Posterior cingulate gyrus (tissue), 11 donors: ENCODE results near the gene CLDND2.
A peak's percentile ranks its signal among the peaks of the same experiment; 100 is the strongest.
"Not testable (repeated sequence)": the region's sequence is repeated elsewhere in the genome, so short reads cannot be mapped to it uniquely, and the experiment has no call there.

Source experiments
- DNase-seq, 10 donors: peaks; one replicate each; pipeline versions ENCODE4 v3.0.0 to v3.0.0-alpha.2; 2020 to 2021; ENCODE audit warnings: mixed read lengths in 3 of 10
- intact Hi-C: fragments of 100-400 bp; cut with DNase I; formaldehyde crosslinking; loops from one replicate; pipeline ENCODE4 v1.15.1; 2023

Gene CLDND2, protein sequence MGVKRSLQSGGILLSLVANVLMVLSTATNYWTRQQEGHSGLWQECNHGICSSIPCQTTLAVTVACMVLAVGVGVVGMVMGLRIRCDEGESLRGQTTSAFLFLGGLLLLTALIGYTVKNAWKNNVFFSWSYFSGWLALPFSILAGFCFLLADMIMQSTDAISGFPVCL

DNA sequence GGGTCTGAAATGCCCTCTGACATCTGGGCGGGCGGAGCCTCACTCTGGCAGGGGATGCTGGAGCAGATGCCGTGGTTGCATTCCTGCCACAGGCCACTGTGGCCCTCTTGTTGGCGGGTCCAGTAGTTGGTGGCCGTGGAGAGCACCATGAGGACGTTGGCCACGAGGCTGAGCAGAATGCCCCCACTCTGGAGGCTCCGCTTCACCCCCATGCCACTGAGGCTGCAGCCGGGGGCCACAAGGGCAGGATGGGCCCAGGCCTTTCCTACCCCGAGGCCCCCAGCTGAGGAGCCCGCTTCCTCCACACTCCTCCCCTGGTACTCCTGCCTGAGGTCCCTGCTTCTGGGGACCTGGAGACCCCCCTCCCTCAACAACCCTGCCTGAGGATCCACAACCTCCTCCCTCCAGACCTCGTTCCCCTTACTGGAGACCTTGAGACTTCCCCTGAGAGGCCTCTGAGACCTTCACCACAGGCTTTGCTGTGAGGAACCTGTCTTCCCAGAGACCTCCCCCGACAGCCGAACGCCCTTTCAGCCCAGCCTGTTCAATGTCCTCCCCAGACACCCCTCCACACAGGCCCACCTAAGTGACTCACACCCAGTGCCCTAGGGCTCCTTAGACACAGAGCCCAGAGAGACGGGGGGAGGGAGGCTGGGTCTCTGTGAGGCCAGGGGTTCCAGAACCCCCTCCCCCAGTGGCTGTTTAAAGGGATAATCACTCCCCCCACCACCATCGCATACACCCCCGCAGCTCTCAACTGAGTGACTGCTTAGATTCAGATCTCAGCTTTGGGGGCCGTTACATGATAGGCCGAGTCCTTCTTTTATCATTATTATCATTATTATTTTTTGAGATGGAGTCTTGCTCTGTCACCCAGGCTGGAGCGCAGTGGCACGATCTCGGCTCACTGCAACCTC is at the start of gene CLDND2:
CLDND2 (minus strand) TSS at position 638 of the 917 bp plus-strand sequence; CDS start at position 212, 426 bp downstream.
- intact Hi-C loops: no loop called here
- DNase-seq: peak in 3 of 10 donors; percentile 72 to 88 (median 79)

DNA sequence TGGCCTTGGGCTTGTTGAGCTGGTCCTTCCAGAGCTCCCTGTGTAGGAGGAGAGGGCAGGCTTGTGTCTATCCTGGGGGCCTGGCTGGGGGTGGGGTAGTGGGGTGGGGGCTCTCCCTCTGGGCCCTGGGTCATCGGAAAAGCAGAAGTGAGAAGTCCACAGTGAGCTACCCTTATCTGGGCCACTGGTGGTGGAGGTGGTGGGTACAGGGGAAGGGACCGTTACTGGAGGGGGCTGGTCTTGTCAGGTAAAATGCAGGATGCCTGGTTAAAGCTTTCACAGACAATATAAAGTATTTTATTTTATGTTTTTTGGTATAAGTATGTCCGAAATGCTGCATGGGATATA is 49.0 kb upstream of the CLDND2 start:
- no peak for DNase-seq
- intact Hi-C loops: no loop called here

DNA sequence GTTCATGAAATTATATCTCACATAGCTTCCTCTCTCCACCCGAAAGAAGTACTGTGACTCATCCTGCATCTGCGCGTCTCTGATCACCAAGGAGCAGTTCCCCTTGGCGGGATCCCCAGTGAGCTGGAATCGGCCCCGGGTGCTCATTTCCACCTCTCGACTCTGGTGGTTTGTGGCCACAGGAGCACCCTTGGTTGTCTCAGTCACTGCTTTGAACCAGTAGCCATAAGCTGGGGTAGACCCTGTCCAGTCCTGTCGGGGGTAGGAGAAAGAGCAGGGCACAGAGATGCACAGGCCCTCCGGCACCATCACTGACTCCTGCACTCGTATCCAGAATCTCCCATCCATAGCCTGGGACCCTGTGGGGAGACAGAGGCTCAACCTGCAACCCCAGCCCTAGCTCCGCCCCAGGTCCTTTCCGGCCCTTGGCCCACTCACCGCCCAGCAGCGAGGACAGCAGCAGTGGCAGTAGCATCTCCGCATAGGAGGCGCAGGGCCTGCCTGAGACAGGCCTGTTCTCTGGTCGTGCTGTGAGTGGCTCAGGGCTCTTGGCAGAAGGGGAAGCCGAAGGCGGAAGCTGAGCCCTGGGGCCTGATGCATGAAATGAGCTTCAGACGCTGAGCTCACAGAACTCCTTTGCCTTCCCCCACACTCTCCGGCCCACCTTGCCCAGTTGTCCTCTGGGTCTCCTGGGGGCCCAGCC is 48.5 kb upstream of the CLDND2 start, which contains the start of gene SIGLEC10:
SIGLEC10 (minus strand) TSS at position 536 of the 703 bp plus-strand sequence; CDS start at position 475, 61 bp downstream.
- DNase-seq: peak in 4 of 10 donors; percentile 48 to 88 (median 85)
- intact Hi-C loops: no loop called here

DNA sequence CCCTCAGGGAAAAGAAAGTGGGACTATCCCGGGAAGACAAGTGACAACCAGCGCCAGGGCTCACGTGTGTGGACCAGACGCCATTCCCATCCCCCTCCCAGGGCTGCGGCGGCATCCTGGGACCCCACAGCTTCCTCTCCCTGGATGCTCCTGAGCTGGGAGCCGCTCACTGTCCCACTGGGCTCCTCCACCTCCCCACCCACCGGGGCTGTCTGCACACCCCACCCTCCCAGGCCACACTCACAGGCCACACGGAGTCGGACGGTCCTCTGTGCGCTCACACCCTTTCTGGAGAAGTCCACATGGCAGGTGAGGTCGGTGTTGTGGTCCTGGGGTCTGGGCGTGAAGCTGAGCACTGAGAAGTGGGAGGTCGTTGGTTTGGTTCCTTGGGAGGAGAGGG is 47.6 kb upstream of the CLDND2 start:
- intact Hi-C loops: not testable (repeated sequence)

DNA sequence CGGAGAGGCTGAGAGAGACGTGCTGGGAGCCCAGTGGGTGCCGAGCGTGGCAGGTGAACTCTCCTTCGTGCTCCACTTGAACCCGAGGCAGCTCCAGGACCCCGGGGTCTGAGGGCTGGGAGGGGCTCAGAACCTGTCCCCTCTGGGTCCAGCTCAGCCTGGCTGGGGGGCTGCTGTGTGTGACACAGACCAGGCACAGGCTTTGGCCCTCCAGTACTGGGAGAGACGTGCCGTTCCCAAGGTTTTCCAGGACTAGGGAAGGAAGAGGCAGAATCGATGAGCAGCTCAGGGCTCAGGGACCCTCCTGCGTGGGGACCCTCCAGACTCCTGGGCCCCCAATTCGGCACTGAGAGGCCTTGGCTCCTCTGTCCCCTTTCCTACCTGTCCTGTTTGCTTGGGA is 46.4 kb upstream of the CLDND2 start:
- peak in 1 of 10 donors; percentile 76 for DNase-seq
- intact Hi-C loops: no loop called here

More for the DNA sequence above, 47.6 kb upstream of the CLDND2 start:
- not testable (repeated sequence) for DNase-seq

DNA sequence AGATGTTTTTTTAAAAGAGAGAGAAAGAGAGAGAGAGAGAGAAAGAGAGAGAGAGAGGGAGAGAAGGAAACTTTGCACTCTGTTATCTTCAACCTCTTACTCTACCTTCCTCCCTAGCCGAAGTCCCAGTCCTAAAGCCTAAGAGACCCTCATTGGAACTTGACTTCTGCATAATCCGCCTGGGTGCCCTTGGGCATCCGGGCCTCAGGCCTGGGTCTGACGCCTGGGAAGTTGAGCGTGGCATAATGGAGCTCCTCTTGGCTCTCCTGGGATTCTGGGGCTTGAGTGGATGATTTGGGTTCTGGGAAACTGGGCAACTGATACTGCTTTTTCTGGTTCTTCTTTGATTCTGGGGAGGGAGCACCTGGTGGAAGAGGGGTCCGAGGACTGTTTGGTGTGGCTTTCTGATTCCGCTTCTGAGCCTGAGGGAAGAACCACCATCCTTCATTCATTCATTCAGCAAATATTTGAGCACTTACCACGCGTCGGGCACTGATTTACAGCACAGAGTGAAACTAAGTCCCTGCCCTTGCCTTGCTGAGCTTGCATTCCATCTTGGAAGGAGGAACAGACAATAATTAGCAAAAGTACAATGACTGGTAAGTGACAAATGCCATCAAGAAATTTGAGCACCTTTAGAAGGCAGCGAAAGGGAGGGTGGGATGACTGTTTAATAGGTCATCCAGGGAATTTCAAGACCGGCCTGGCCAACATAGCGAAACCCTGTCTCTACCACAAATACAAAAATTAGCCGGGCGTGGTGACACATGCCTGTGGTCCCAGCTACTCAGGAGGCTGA is 42.3 kb upstream of the CLDND2 start:
- DNase-seq: no peak
- intact Hi-C loops: no loop called here

DNA sequence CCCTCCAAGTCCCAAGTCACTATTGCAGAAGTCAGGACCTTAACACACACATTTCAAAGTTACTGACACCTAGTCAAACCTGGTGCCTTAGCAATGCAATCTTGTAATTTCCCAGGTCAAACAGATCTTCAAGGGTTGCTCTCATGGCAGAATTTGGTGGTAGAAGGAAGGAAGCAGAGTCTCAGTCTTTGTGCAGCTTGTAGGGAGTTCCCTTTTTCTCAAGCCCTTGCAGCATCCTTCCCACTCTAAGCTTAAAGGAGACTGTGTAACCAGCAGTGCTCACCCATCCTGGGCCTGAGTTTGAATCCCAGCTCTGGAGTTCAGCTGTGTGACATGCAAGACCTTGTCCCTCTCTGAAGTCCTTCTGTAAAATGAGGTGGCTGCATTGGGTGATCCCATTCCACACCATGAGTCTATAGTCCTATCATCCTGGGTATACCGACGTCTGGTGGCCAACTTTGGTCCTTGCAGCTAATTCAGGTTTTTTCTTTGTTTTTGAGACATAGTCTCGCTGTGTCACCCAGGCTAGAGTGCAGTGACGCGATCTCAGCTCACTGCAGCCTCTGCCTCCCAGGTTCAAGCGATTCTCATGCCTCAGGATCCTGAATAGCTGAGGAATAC is 38.8 kb upstream of the CLDND2 start:
- DNase-seq: no peak
- intact Hi-C loops: no loop called here

DNA sequence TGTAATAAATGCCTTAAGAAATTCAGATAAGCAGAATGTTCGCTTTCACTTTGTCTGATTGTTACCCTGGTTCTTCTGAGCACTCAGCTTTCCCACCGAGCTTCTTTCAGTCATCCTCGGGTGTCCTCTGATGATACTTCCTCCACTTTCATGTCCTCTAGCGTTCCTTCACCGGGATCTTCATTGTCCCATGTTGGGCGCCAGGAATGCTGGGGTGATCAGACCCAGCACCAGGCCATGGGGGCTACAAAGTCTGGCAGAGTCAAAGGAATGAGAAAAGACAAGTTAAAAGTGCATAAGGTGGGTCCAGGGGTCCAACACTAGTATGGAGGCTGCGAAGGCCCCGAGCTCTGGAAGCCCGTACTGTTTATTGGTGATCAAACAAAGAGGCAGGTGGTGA is 33.3 kb upstream of the CLDND2 start:
- intact Hi-C loops: no loop called here

DNA sequence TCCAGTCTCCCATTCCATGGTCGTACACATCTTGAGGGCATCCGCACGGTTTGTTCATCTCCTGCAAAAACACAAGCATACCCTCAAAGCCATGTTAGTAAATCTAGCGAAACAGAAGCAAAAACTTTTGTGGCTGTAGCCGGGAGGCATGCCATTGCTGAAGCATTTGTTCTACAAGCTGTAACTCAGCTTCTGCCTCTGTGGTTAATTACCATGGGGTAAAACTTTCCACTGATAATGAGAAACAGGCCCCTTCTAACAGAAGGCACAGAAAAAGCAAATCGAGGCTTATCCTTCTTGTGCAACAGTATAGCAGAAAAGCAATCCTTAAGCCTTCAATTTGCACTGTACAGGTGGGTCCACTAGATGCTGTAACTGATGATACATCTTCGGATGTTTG is 31.1 kb upstream of the CLDND2 start:
- intact Hi-C loops: loop anchor here (10.0 kb wide), 1 partner anchor 255 kb away; no protein-coding TSS in a partner anchor

More for the DNA sequence above, 33.3 kb upstream of the CLDND2 start:
- DNase-seq: peak in 1 of 10 donors; percentile 4

DNA sequence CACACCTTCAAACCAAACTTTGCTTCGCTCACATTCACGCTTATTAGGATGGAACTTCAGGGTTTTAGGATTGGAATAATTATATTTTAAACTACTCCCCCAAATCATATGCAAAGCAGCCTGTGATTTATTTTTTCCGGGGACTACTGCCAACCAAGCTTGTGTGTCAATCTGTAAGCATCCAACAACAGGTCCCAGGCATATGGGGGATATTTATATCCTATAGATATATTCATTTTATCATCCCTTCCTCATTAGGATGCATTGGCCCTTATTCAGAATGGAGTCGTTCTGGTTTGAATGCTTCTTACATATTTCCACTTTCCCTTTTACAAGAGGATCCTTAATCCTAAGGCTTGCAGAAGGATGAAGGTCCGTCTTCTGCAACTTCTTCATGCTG is 30.4 kb upstream of the CLDND2 start:
- intact Hi-C loops: loop anchor here (10.0 kb wide), 1 partner anchor 256 kb away; no protein-coding TSS in a partner anchor
- DNase-seq: no peak

More for the DNA sequence above, 31.1 kb upstream of the CLDND2 start:
- DNase-seq: not testable (repeated sequence)

DNA sequence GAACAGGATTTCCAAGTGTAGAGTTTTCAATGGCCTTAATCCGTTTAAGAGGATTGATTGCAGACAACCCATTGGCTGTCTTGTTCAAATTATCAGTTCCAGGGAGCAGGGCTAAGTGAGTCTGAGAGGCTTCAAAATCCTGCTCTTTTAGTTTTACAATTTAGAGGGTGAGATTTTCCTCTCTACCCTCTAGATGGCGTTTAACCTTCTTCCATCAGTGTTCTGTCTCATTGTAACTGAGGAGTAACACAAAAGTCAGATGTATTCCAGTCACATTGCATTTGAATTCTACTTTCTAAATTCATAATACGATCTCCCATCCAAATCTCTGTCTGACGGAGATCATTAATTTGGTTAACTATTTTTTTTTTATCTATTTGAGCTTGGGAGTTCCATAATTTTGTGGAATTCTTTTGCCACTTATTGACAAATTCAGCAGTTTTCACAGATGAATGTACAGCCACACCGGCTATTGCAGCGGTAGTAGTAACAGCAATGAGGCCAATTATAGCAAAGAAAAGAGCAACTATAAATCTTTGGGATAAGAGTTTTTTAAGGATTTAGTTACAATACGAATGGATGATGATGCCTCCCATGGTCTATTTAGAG is 29.4 kb upstream of the CLDND2 start:
- peak in 1 of 10 donors; percentile 1 for DNase-seq
- intact Hi-C loops: loop anchor here (10.0 kb wide), 1 partner anchor 257 kb away; no protein-coding TSS in a partner anchor

DNA sequence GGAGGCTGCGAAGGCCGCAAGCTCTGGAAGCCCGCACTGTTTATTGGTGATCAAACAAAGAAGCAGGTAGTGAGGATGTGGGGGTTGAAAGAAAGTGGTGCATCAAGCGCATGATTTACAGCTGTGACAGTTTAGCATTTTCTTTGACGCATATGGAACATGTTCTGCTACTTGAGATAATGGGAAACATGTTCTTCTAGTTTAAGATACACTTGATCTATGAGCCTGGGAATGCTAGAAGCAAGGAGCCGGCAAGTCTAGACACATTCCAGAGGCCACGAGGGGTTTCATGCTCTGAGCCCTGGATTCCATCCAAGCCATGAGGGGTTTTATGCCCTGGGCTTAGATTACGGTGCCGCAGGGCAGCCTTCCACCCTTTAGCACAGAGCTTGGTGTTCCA is 28.6 kb upstream of the CLDND2 start:
- DNase-seq: peak in 1 of 10 donors; percentile 8
- intact Hi-C loops: loop anchor here (10.0 kb wide), 1 partner anchor 257 kb away; no protein-coding TSS in a partner anchor

DNA sequence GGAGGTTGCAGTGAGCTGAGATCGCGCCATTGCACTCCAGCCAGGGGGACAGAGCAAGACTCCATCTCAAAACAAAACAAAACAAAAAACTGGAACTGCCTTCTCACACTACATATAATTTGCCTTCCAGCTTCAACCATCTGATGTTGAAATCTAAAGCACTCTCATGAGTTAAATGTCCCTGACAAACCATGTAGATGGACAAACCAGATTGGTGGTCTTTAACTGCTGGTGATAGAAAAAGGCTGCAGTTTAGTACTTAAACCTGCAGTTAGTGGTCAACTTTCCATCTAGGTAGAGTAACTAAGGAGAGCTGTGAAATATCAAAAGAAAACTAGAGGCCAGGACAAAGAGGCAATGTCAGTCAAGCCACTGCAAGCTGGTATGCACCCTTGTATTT is 27.4 kb upstream of the CLDND2 start:
- intact Hi-C loops: loop anchor here (10.0 kb wide), 1 partner anchor 259 kb away; no protein-coding TSS in a partner anchor
- no peak for DNase-seq

DNA sequence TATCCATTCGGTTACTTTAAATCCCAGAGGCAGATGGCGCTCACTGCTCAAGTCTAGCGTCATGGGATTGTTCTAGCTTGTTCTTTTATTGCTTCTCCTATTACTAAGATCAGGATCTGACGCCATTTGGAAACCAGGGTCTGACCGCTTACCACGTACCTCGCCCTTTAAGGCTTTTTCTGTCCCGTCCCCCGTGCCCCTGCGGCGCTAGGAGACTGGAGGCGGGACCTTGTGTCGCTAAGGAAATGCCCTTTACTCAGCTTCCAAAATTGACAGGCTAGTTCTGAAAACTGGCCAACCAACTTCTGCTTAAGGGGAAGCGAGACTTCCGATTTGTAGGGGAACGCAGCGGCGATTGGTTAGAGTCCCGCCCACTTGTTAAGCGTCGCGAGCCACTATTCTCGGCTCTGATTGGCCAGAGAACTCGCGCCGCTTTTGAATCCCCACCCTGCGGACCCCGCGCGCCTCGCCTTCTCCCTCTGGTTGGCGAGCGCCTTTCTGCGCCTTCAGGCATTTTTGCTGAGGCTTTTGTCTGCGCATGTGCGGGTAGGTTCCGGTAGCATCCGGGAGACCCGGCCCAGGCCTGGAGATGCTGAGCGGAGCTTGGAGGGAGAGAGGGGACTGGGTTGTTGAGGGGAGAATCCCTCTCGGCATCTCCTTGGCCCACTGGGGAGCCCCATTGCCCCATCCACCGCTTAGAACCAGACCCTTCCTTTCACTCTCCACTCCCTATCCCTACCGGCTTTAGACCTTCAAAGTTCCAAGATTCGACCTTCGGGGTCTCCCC is 25.4 kb upstream of the CLDND2 start:
- DNase-seq: peak; percentile 79 to 98 (median 90)
- intact Hi-C loops: loop anchor here (1.0 to 10.0 kb wide), 3 partner anchors 28 to 261 kb away; partner anchors contain the start of gene ETFB

DNA sequence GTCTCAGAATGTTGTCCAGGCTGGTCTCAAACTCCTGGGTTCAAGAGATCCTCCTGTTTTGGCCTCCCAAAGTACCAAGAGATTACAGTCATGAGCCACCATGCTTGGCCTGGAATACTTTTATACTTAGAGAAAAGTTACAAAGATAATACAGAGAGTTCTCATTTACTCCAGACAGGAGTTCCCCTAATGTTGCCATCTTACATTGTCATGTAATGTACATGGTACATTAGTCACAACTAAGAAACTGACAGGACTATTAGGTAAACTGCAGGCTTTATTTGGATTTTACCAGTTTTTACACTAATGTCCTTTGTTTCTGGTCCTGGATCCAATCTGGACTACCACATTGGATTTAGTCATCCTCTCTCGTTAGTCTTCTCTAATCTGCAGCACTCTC is 23.9 kb upstream of the CLDND2 start:
- intact Hi-C loops: loop anchor here (10.0 kb wide), 1 partner anchor 262 kb away; no protein-coding TSS in a partner anchor
- no peak for DNase-seq

DNA sequence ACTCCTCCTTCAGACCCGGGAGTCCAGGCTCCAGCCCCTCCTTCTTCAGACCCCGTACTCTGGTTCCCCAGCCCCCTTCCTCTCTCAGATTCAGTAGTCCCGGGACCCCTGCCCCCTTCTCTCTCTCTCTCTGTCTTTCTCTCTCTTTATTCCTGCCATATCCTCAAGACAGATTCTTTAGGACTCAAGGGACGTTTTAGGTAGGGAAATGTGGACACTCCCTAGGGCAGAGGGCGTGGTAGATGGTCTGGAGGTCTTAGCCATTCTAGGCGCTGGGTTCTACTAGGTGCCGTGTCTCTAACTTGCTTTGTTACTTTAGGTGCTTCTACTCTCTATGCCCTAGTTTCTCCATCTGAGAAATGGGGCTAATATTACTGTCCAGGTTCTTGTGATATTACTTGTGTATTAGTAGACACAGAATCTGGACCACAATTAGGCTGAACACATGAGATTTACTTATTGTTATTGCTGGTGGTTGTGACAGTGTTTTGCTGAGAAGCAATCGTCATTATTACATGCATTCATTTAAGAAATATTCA is 22.3 kb upstream of the CLDND2 start:
- intact Hi-C loops: loop anchor here (10.0 kb wide), 1 partner anchor 264 kb away; no protein-coding TSS in a partner anchor
- DNase-seq: no peak

DNA sequence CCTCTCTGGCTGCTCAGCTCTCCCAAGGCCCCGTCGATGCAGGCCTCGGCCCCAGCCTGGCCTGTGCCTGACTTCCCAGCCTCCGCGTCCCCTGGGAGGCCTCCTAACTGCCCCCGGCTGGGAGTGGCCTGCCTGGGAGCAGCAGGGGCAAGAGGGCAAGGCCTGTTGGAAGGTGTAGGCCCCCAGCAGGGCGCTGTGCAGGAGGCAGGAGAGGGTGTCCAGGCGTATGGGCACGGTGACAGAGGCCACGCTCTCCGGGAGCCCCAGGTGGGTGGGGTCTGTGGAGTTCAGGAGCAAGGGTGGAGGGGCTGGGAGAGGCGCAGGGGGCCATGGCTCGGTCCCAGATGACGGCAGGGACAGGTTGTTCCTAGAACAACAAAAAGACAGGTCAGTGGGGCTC is 20.3 kb upstream of the CLDND2 start:
- intact Hi-C loops: no loop called here
- peak in 2 of 10 donors; percentile 49 to 79 for DNase-seq
